NCI-H1694 treated with DMSO at 0.1 percent for 48 hours (cell line): Measurements from ENCODE around the gene PLEKHG4B.

Experiments used
- DNase-seq: peaks from one replicate; lab custom pipeline; 2025; lab: John Stamatoyannopoulos, UW

Gene PLEKHG4B

GRCh38 chr5:169728-170094, 77.7 kb downstream of the PLEKHG4B start:
- no peak for DNase-seq

GRCh38 chr5:170971-171800, 79.2 kb downstream of the PLEKHG4B start:
- DNase-seq = no peak

GRCh38 chr5:171801-172331, 79.9 kb downstream of the PLEKHG4B start:
- no peak for DNase-seq

GRCh38 chr5:172421-172820, 80.5 kb downstream of the PLEKHG4B start:
- no peak for DNase-seq

- no peak for DNase-seq
These were observed 80.9 kb downstream of the PLEKHG4B start for GRCh38 chr5:172841-173251.

- no peak for DNase-seq
These were observed 81.7 kb downstream of the PLEKHG4B start for GRCh38 chr5:173392-174290.

GRCh38 chr5:174291-174600, 82.3 kb downstream of the PLEKHG4B start:
- DNase-seq = no peak

- DNase-seq = no peak
These were observed 83.0 kb downstream of the PLEKHG4B start for GRCh38 chr5:174876-175465.

- DNase-seq = no peak
These were observed 84.4 kb downstream of the PLEKHG4B start for GRCh38 chr5:176296-176823.

- no peak for DNase-seq
These were observed 86.1 kb downstream of the PLEKHG4B start for GRCh38 chr5:178110-178509.

GRCh38 chr5:179401-179800, 87.4 kb downstream of the PLEKHG4B start:
- no peak for DNase-seq

- no peak for DNase-seq
These were observed 88.4 kb downstream of the PLEKHG4B start for GRCh38 chr5:180286-180918.

GRCh38 chr5:181160-181559, 89.2 kb downstream of the PLEKHG4B start:
- DNase-seq = no peak

- DNase-seq = no peak
These were observed 89.6 kb downstream of the PLEKHG4B start for GRCh38 chr5:181566-181965.

GRCh38 chr5:182126-182525, 90.2 kb downstream of the PLEKHG4B start:
- DNase-seq = no peak

GRCh38 chr5:184471-184870, 92.5 kb downstream of the PLEKHG4B start:
- no peak for DNase-seq

- no peak for DNase-seq
These were observed 93.4 kb downstream of the PLEKHG4B start for GRCh38 chr5:185095-186070.

GRCh38 chr5:186091-187041, 94.4 kb downstream of the PLEKHG4B start:
- no peak for DNase-seq

GRCh38 chr5:187042-187431, 95.1 kb downstream of the PLEKHG4B start:
- no peak for DNase-seq
